SJCRH30 (cell line): ENCODE data around the gene GSTM3. TPM values are rescaled to one million over a fixed set of nuclear protein-coding genes. Genes with fewer than 3 reads are reported as not detected.
"Not testable (repeated sequence)": the region's sequence is repeated elsewhere in the genome, so short reads cannot be mapped to it uniquely, and the experiment has no call there.

ENCODE experiments used
- DNase-seq, 2 experiments: peaks; one replicate each; pipeline ENCODE4 v3.0.0-alpha.2; 2015 to 2020
- H3K27ac ChIP-seq: fragments of 250-450 bp; sonication (Bioruptor Pico); 2 replicates; pipeline ENCODE4 v1.5.1; 2020; ENCODE audit warnings: mild to moderate bottlenecking, moderate library complexity
- H3K27me3 ChIP-seq: fragments of 250-450 bp; sonication (Bioruptor Pico); 2 replicates; pipeline ENCODE4 v1.5.1; 2020; ENCODE audit warnings: mild to moderate bottlenecking, moderate library complexity
- H3K36me3 ChIP-seq: fragments of 250-450 bp; sonication (Bioruptor Pico); 2 replicates; pipeline ENCODE4 v1.5.1; 2020; ENCODE audit warnings: mild to moderate bottlenecking, moderate library complexity
- H3K4me1 ChIP-seq: fragments of 250-450 bp; sonication (Bioruptor Pico); 2 replicates; pipeline ENCODE4 v1.5.1; 2020; ENCODE audit warnings: mild to moderate bottlenecking, moderate library complexity
- H3K4me3 ChIP-seq: fragments of 250-450 bp; sonication (Bioruptor Pico); 2 replicates; pipeline ENCODE4 v1.5.1; 2020; ENCODE audit warnings: mild to moderate bottlenecking, moderate library complexity
- H3K9me3 ChIP-seq: fragments of 250-450 bp; sonication (Bioruptor Pico); replicated peaks from 2 replicates; pipeline ENCODE4 v1.5.1; 2020; ENCODE audit warnings: mild to moderate bottlenecking, moderate library complexity
- total RNA-seq: library from RNA; depleted of rRNA; stranded (reverse); fragments of >200 nt; shearing (Covaris generic); gene quantifications from 2 replicates; pipeline ENCODE4 v1.2.3, GENCODE V29; 2014; rRNA removed

Gene GSTM3
- total RNA-seq, 1 experiment from 2014 or later: 31.4 TPM

DNA sequence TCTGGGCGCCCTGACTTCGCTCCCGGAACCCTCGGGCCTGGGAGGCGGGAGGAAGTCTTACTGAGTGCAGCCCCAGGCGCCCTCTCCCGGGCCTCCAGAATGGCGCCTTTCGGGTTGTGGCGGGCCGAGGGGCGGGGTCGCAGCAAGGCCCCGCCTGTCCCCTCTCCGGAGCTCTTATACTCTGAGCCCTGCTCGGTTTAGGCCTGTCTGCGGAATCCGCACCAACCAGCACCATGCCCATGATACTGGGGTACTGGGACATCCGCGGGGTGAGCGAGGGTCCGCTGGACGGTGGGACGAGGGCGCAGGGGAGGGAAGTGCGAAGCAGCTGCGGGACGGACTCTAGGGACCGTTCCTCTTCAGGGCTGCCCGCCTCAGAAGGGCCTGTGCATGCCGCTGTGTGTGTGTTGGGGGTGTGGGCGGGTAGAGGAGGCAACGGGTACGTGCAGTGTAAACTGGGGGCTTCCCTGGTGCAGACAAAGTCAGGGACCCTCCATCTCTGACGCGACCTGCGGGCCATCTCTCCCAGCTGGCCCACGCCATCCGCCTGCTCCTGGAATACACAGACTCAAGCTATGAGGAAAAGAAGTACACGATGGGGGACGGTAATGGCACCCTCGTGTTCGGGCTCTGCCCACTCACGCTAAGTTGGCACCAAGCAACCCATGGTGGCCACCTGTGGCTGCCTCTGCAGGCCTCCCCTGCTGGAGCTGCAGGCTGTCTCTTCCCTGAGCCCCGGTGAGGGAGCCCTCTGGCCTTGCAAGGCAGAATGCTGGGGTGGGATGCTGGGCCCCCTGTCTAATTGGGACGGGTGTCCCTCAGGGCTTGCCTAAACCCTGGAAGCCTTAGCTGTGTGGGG, 53.0 kb downstream of the GSTM3 start, which contains the start of gene GSTM1:
TSS of gene GSTM1 (plus strand) at position 177 of the 859 bp plus-strand sequence. CDS start at position 234, 57 bp downstream.
- Histone ChIP-seq H3K4me1 (no peaks in the 10 kb centered on the region), H3K9me3 (no peaks in the 10 kb centered on the region), H3K27me3 (no peaks in the 10 kb centered on the region), H3K36me3 (no peaks in the 10 kb centered on the region), H3K4me3 (no peak within 1 kb of the TSS), H3K27ac (no peak within 1 kb of the TSS)
- DNase-seq: no peak

DNA sequence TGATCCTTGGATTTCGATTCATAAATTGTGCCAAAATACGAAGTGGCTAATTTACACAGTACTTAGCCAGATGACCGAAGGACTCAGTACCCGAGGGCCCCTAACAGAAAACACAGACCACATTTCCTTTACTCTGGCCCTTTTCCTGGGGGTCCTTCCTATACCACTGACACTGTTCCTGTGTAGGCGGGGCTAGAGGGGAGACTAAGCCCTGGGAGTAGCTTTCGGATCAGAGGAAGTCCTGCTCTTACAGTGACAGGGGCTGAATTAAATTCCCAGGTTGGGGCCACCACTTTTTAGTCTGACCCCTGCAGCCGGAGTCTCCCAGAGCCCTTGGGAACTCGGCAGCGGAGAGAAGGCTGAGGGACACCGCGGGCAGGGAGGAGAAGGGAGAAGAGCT, 53.7 kb downstream of the GSTM3 start:
- not testable (repeated sequence) for H3K36me3 ChIP-seq, H3K4me3 ChIP-seq, H3K27ac ChIP-seq, H3K27me3 ChIP-seq, H3K4me1 ChIP-seq, H3K9me3 ChIP-seq, DNase-seq

DNA sequence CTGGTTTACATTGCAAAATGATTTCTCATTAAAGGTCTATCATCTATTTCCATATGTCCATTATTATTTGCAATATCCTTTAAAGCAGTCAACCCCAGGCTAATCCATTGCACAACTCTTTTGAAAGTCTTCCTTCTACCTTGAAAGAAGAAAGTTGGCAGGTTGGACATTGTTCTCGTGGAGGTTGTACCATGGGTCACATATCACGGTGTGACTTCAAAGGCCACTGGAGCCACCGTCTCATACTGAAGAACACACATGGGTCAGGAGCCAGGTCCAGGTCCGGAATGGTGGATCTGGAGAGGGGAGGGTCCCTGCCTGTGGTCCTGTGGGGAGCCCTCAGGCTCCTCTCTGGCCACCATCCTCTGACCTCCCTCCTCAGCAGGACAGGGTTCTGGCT, 54.9 kb downstream of the GSTM3 start:
- not testable (repeated sequence) for H3K36me3 ChIP-seq, DNase-seq, H3K27ac ChIP-seq, H3K4me3 ChIP-seq, H3K9me3 ChIP-seq, H3K4me1 ChIP-seq, H3K27me3 ChIP-seq

DNA sequence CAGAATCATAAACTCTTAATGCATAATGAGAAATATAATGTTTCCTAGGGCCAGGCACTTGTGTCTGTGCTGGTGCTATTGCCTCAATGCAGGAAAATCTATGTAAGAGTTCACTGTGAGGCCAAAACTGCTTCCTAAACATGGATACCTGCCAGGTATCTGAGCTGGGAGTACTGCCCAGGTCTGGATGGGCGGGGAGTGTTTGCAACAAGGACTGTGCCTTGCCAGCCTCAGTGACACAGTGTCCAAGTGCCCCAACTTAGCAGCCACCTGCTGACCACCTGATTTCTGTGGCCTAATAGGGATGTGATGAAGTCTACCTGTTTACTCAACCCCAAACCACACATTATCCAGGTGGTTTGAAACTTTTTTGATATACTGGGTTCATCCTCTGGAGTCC, 55.4 kb downstream of the GSTM3 start:
- not testable (repeated sequence) for H3K36me3 ChIP-seq, DNase-seq, H3K27me3 ChIP-seq, H3K4me1 ChIP-seq, H3K27ac ChIP-seq, H3K4me3 ChIP-seq, H3K9me3 ChIP-seq

DNA sequence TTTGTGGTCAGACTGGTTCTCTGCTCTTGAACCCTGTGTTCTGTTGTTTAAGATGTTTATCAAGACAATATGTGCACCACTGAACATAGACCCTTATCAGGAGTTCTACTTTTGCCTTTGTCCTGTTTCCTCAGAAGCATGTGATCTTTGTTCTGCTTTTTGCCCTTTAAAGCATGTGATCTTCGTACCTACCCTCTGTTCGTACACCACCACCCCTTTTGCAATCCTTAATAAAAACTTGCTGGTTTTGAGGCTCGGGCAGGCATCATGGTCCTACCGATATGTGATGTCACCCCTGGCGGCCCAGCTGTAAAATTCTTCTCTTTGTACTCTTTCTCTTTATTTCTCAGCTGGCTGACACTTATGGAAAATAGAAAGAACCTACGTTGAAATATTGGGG, 56.1 kb downstream of the GSTM3 start:
- H3K4me3 ChIP-seq, H3K36me3 ChIP-seq, H3K4me1 ChIP-seq, H3K27ac ChIP-seq, DNase-seq, H3K9me3 ChIP-seq, H3K27me3 ChIP-seq: not testable (repeated sequence)

Other genes starting within 250 kb of the GSTM3 start
- 8.4 and 9.7 TPM in 2 replicates for gene CYB561D1, start 246.9 kb downstream of the GSTM3 start, total RNA-seq
- gene AMIGO1, start 231.3 kb downstream of the GSTM3 start, total RNA-seq: 0.58 and 0.59 TPM in 2 replicates
- 0.20 and 0.57 TPM in 2 replicates for gene GPR61, start 201.2 kb downstream of the GSTM3 start, total RNA-seq
- 12.2 and 13.4 TPM in 2 replicates for gene GNAI3, start 192.4 kb downstream of the GSTM3 start, total RNA-seq
- gene GNAT2, start 121.4 kb downstream of the GSTM3 start, total RNA-seq: 0.08 and 0.24 TPM in 2 replicates
- 37.0 and 42.6 TPM in 2 replicates for gene AMPD2, start 121.2 kb downstream of the GSTM3 start, total RNA-seq
- 2.5 and 3.0 TPM in 2 replicates for gene GSTM4, start 84.9 kb downstream of the GSTM3 start, total RNA-seq
- 3.4 and 5.9 TPM in 2 replicates for gene GSTM2, start 73.0 kb downstream of the GSTM3 start, total RNA-seq
- not detected in 2 replicates for gene GSTM1, start 53.2 kb downstream of the GSTM3 start, total RNA-seq
- gene GSTM5, start 28.8 kb downstream of the GSTM3 start, total RNA-seq: 0.02 TPM in 1 of 2 replicates, not detected in the other
- gene EPS8L3, start 22.9 kb upstream of the GSTM3 start, total RNA-seq: not detected in 2 replicates
- 0.58 and 0.77 TPM in 2 replicates for gene CSF1, start 169.8 kb upstream of the GSTM3 start, total RNA-seq
- 41.5 and 44.4 TPM in 2 replicates for gene AHCYL1, start 243.7 kb upstream of the GSTM3 start, total RNA-seq